Erythroblast (primary cell): ENCODE measurements around the gene CSMD2.

Experiments used
- GATA1 ChIP-seq: IDR thresholded peaks from 2 replicates; pipeline ENCODE4 v1.6.1; 2011; ENCODE audit warnings: low read depth, mild to moderate bottlenecking, control low read depth, low read length, moderate library complexity
- POLR2A ChIP-seq: IDR thresholded peaks from 2 replicates; pipeline ENCODE4 v1.6.1; 2011; ENCODE audit warnings: mild to moderate bottlenecking, low read length

DNA sequence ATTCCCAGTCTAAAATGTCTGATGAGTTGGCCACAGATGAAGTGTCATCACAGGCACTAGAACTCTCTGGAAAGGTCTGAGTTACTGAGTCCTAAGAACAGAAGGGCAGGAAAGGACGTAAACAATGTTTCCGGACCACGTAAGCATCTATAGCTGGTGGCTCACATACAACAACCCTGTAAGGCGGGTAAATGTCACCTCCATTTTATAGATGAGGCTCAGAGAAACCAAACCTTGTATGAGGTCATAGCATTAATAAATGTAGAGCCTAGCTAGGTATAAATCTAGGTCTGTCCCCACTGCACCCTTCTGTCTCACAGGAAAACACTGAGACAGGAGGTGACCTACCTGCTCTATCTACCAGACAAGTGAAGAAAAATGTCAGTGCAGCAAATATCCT, 86.6 kb downstream of the CSMD2 start:
- no peak for TF ChIP-seq POLR2A
- TF ChIP-seq GATA1, result no peak
